Measurements from ENCODE around the gene ZNF277. TPM values are rescaled to one million over a fixed set of nuclear protein-coding genes. Genes with fewer than 3 reads are reported as not detected.
A peak's percentile ranks its signal among the peaks of the same experiment; 100 is the strongest.

The ZNF277 gene
- total RNA-seq, 1 donor from 2014 or later = 58.2 TPM

- no peak for DNase-seq (ENCODE audit: low read depth)
- Histone ChIP-seq H3K27me3 (ENCODE audit: control insufficient read depth, insufficient read depth, low read length) (no peaks in the 10 kb centered on the region), H3K36me3 (ENCODE audit: control insufficient read depth, insufficient read depth, low read length) (no peaks in the 10 kb centered on the region), H3K4me3 (ENCODE audit: low read depth, low read length) (no peak overlapping the region)
- FAIRE-seq = no peak
- TF ChIP-seq CTCF (IDR thresholded peaks at IDR 0.05; ENCODE audit: insufficient read depth, low read length, severe bottlenecking) = no peak
These were observed 7.2 kb downstream of the ZNF277 start for GRCh38 chr7:112213735-112214134.

GRCh38 chr7:112214268-112214667, 7.8 kb downstream of the ZNF277 start:
- Histone ChIP-seq H3K27me3 (ENCODE audit: control insufficient read depth, insufficient read depth, low read length) (no peaks in the 10 kb centered on the region), H3K36me3 (ENCODE audit: control insufficient read depth, insufficient read depth, low read length) (no peaks in the 10 kb centered on the region), H3K4me3 (ENCODE audit: low read depth, low read length) (no peak overlapping the region)
- FAIRE-seq (no peak), DNase-seq (ENCODE audit: low read depth) (no peak)
- TF ChIP-seq CTCF (IDR thresholded peaks at IDR 0.05; ENCODE audit: insufficient read depth, low read length, severe bottlenecking) = no peak

- DNase-seq (ENCODE audit: low read depth) (no peak), FAIRE-seq (no peak)
- H3K4me3 ChIP-seq (ENCODE audit: low read depth, low read length) = no peak overlapping the region
- peak; percentile 1 for TF ChIP-seq CTCF (IDR thresholded peaks at IDR 0.05; ENCODE audit: insufficient read depth, low read length, severe bottlenecking)
- no peaks in the 10 kb centered on the region for H3K27me3 ChIP-seq (ENCODE audit: control insufficient read depth, insufficient read depth, low read length)
- no peaks in the 10 kb centered on the region for H3K36me3 ChIP-seq (ENCODE audit: control insufficient read depth, insufficient read depth, low read length)
These were observed 8.4 kb downstream of the ZNF277 start for GRCh38 chr7:112214883-112215282.

- DNase-seq (ENCODE audit: low read depth) (no peak), FAIRE-seq (no peak)
- Histone ChIP-seq H3K4me3 (ENCODE audit: low read depth, low read length) (no peak overlapping the region), H3K36me3 (ENCODE audit: control insufficient read depth, insufficient read depth, low read length) (no peaks in the 10 kb centered on the region), H3K27me3 (ENCODE audit: control insufficient read depth, insufficient read depth, low read length) (no peaks in the 10 kb centered on the region)
- no peak for TF ChIP-seq CTCF (IDR thresholded peaks at IDR 0.05; ENCODE audit: insufficient read depth, low read length, severe bottlenecking)
These were observed 9.3 kb downstream of the ZNF277 start for GRCh38 chr7:112215787-112216186.

GRCh38 chr7:112220877-112221434, 14.5 kb downstream of the ZNF277 start:
- Histone ChIP-seq H3K4me3 (ENCODE audit: low read depth, low read length) (no peak overlapping the region), H3K36me3 (ENCODE audit: control insufficient read depth, insufficient read depth, low read length) (no peaks in the 10 kb centered on the region), H3K27me3 (ENCODE audit: control insufficient read depth, insufficient read depth, low read length) (no peaks in the 10 kb centered on the region)
- FAIRE-seq (no peak), DNase-seq (ENCODE audit: low read depth) (no peak)
- TF ChIP-seq CTCF (IDR thresholded peaks at IDR 0.05; ENCODE audit: insufficient read depth, low read length, severe bottlenecking) = no peak

GRCh38 chr7:112223310-112223709, 16.8 kb downstream of the ZNF277 start:
- no peak for DNase-seq (ENCODE audit: low read depth)
- TF ChIP-seq CTCF (IDR thresholded peaks at IDR 0.05; ENCODE audit: insufficient read depth, low read length, severe bottlenecking) = no peak
- FAIRE-seq = no peak
- H3K27me3 ChIP-seq (ENCODE audit: control insufficient read depth, insufficient read depth, low read length) = no peaks in the 10 kb centered on the region
- H3K36me3 ChIP-seq (ENCODE audit: control insufficient read depth, insufficient read depth, low read length) = no peaks in the 10 kb centered on the region
- no peak overlapping the region for H3K4me3 ChIP-seq (ENCODE audit: low read depth, low read length)
